Endothelial cell of umbilical vein (primary cell): ENCODE measurements around the gene HDAC4. TPM values are rescaled to one million over a fixed set of nuclear protein-coding genes. Genes with fewer than 3 reads are reported as not detected.

Experiments used
- BruUV-seq: library from RNA; stranded (reverse); fragments of 400-500 nt; replicated peaks from 2 replicates; lab custom pipeline; 2021; lab: Mats Ljungman, UMichigan
- CTCF ChIA-PET: fragments of 300-600, 350-600 bp; sonication (Branson Sonifier 250); formaldehyde crosslinking; loops from one replicate; lab custom pipeline; 2021; ENCODE audit warnings: antibody characterized with exemption, inconsistent platforms; lab: Charles Lee
- POLR2A ChIA-PET: fragments of 300-600, 350-600 bp; sonication (Branson Sonifier 250); formaldehyde crosslinking; loops from one replicate; lab custom pipeline; 2021; ENCODE audit warnings: antibody characterized with exemption, inconsistent platforms; lab: Charles Lee
- DNase-seq: peaks from one replicate; pipeline ENCODE4 v3.0.0-alpha.2; 2011; ENCODE audit warnings: low read depth, low spot score
- FAIRE-seq: peaks from 2 replicates; lab custom pipeline; 2011; peaks lifted over from hg19 to GRCh38; lab: Jason Lieb, UNC
- H2AFZ ChIP-seq: 2 replicates; pipeline ENCODE4 v1.6.0; 2012; ENCODE audit warnings: low read depth, low read length, control low read depth, inconsistent platforms
- H3K27ac ChIP-seq: 2 replicates; pipeline ENCODE4 v1.5.1; 2011; ENCODE audit warnings: low read depth, mild to moderate bottlenecking, control low read depth, low read length, moderate library complexity; ENCODE audit not compliant: insufficient read depth
- H3K27me3 ChIP-seq, 2 experiments: 2 replicates each; pipeline versions ENCODE4 v1.6.0 to v1.6.1; 2011; ENCODE audit warnings: low read length in 2 of 2, mixed read lengths in 1 of 2; ENCODE audit not compliant: control insufficient read depth in 2 of 2, insufficient read depth in 2 of 2
- H3K36me3 ChIP-seq, 2 experiments: 2 replicates in 1 of 2; 3 replicates in 1 of 2; pipeline ENCODE4 v1.5.1; 2011; ENCODE audit warnings: low read length in 2 of 2, mild to moderate bottlenecking in 1 of 2, moderate library complexity in 1 of 2; ENCODE audit not compliant: control insufficient read depth in 2 of 2, insufficient read depth in 2 of 2; ENCODE audit errors: extremely low read depth in 1 of 2
- H3K4me1 ChIP-seq: 3 replicates; pipeline ENCODE4 v1.5.1; 2011; ENCODE audit warnings: mild to moderate bottlenecking, low read length; ENCODE audit not compliant: control insufficient read depth, insufficient read depth; ENCODE audit errors: extremely low read depth
- H3K4me2 ChIP-seq: 2 replicates; pipeline ENCODE4 v1.6.1; 2011; ENCODE audit warnings: low read length, control low read depth, mixed read lengths; ENCODE audit not compliant: insufficient read depth
- H3K4me3 ChIP-seq, 3 experiments: fragments of 200-600 bp in 1 of 3; sonication (generic), shearing (Covaris generic) in 1 of 3; replicated peaks in 1 of 3; 2 replicates each; pipeline ENCODE4 v1.5.1; 2011 to 2016; ENCODE audit warnings: control low read depth in 3 of 3, low read length in 3 of 3, mild to moderate bottlenecking in 2 of 3, inconsistent platforms in 1 of 3, low read depth in 1 of 3, moderate library complexity in 1 of 3; ENCODE audit not compliant: insufficient read depth in 1 of 3
- H3K79me2 ChIP-seq: 2 replicates; pipeline ENCODE4 v1.6.0; 2012; ENCODE audit warnings: low read length, inconsistent platforms; ENCODE audit not compliant: control insufficient read depth, insufficient read depth
- H3K9ac ChIP-seq: replicated peaks from 2 replicates; pipeline ENCODE3; 2011; ENCODE audit warnings: low read length, control low read depth; ENCODE audit not compliant: insufficient read depth; ENCODE audit errors: extremely low read depth
- H3K9me1 ChIP-seq: replicated peaks from 3 replicates; pipeline ENCODE4 v1.6.0; 2011; ENCODE audit warnings: mild to moderate bottlenecking, low read length; ENCODE audit not compliant: control insufficient read depth, insufficient read depth; ENCODE audit errors: extremely low read depth
- H3K9me3 ChIP-seq: replicated peaks from 2 replicates; pipeline ENCODE4 v1.5.1; 2012; ENCODE audit warnings: low read length, inconsistent platforms; ENCODE audit not compliant: control insufficient read depth, insufficient read depth
- H4K20me1 ChIP-seq: replicated peaks from 2 replicates; pipeline ENCODE3; 2011; ENCODE audit warnings: mild to moderate bottlenecking, low read length; ENCODE audit not compliant: control insufficient read depth, insufficient read depth; ENCODE audit errors: extremely low read depth
- CTCF ChIP-seq, 2 donors: IDR thresholded peaks; 1 replicate in 1 of 2; 2 replicates in 1 of 2; pipeline ENCODE4 v1.5.1; 2011; ENCODE audit warnings: low read length in 2 of 2, mild to moderate bottlenecking in 2 of 2, moderate library complexity in 2 of 2, control low read depth in 1 of 2, inconsistent platforms in 1 of 2, low read depth in 1 of 2; ENCODE audit not compliant: insufficient read depth in 1 of 2; ENCODE audit errors: extremely low read depth in 1 of 2
- EZH2 ChIP-seq: IDR thresholded peaks from 2 replicates; pipeline ENCODE4 v1.6.1; 2012; ENCODE audit warnings: borderline replicate concordance, low read depth, mild to moderate bottlenecking, moderate library complexity, low read length, inconsistent platforms; ENCODE audit not compliant: severe bottlenecking
- FOS ChIP-seq: IDR thresholded peaks from 2 replicates; pipeline ENCODE4 v1.6.1; 2011; ENCODE audit warnings: mild to moderate bottlenecking, low read length, moderate library complexity, borderline replicate concordance; ENCODE audit not compliant: insufficient read depth
- JUN ChIP-seq: IDR thresholded peaks from 2 replicates; pipeline ENCODE4 v1.6.1; 2011; ENCODE audit warnings: borderline replicate concordance, low read depth; ENCODE audit not compliant: insufficient read length, insufficient read depth
- MAX ChIP-seq: IDR thresholded peaks from 2 replicates; pipeline ENCODE4 v1.6.1; 2011; ENCODE audit not compliant: insufficient read depth, insufficient read length
- MYC ChIP-seq: IDR thresholded peaks from one replicate; pipeline ENCODE4 v1.6.1; 2011; ENCODE audit warnings: mild to moderate bottlenecking, low read depth, low read length
- POLR2A ChIP-seq: IDR thresholded peaks from 2 replicates; pipeline ENCODE4 v1.6.1; 2012; ENCODE audit warnings: low read depth, mild to moderate bottlenecking, control low read depth, low read length
- POLR2AphosphoS5 ChIP-seq: IDR thresholded peaks from 2 replicates; pipeline ENCODE4 v1.6.1; 2012; ENCODE audit warnings: low read depth, mild to moderate bottlenecking, control low read depth, low read length, moderate library complexity; ENCODE audit not compliant: insufficient read depth
- dilution Hi-C: fragments of 300-500 bp; cut with MboI; formaldehyde crosslinking; loops from one replicate; pipeline ENCODE4 v1.15.0; 2019; ENCODE audit warnings: low sequenced_read_pairs; ENCODE audit not compliant: extremely low pct_ligation_motif_present
- intact Hi-C: fragments of 100-400 bp; cut with micrococcal nuclease; formaldehyde crosslinking; loops from one replicate; pipeline ENCODE4 v1.10.0; 2022
- polyA plus RNA-seq, 4 experiments: library from polyadenylated mRNA; depleted of rRNA in 3 of 4; stranded (reverse) in 3 of 4; unstranded in 1 of 4; fragments of >200 nt; gene quantifications; 2 replicates each; pipeline versions ENCODE4 v1.2.1 to v1.2.3, GENCODE V29; 2011 to 2012; ENCODE audit warnings: missing spikeins in 1 of 4
- total RNA-seq: library from RNA; stranded (reverse); gene quantifications from 2 replicates; pipeline ENCODE4 v1.2.3, GENCODE V29; 2021

Gene HDAC4
- total and polyA plus RNA-seq, 2 donors (not counting 3 experiments of a cell fraction or from before 2014, with no cell fraction given), result 13.4 to 33.0 TPM

GRCh38 chr2:239042046-239042445 is 358.8 kb downstream of the HDAC4 start:
- H4K20me1 ChIP-seq, result no peaks in the 10 kb centered on the region
- no peak overlapping the region for H3K27ac ChIP-seq
- H3K36me3 ChIP-seq, result no peaks in the 10 kb centered on the region
- no peaks in the 10 kb centered on the region for H3K79me2 ChIP-seq
- TF ChIP-seq EZH2 (no peak), JUN (no peak), POLR2AphosphoS5 (no peak), CTCF (IDR thresholded peaks at IDR 0.05; ENCODE audit: extremely low read depth in 1 of 2, insufficient read depth in 1 of 2, low read depth in 1 of 2, low read length in 2 of 2) (no peak)
- dilution Hi-C loops, result no loop called here
- DNase-seq (no peak), FAIRE-seq (no peak)
- H3K4me3 ChIP-seq, result no peak overlapping the region
- intact Hi-C loops, result no loop called here
- ChIA-PET POLR2A (no interaction called here), CTCF (no interaction called here)
- H2AFZ ChIP-seq, result no peak overlapping the region
- no peak overlapping the region for H3K4me2 ChIP-seq
- no peaks in the 10 kb centered on the region for H3K27me3 ChIP-seq
- no peak overlapping the region for H3K9ac ChIP-seq
- BruUV-seq, result no TSS peak
- H3K4me1 ChIP-seq, result no peaks in the 10 kb centered on the region
- no peaks in the 10 kb centered on the region for H3K9me3 ChIP-seq
- no peaks in the 10 kb centered on the region for H3K9me1 ChIP-seq

GRCh38 chr2:239041062-239041461 is 359.8 kb downstream of the HDAC4 start:
- H3K4me1 ChIP-seq, result no peaks in the 10 kb centered on the region
- no peaks in the 10 kb centered on the region for H4K20me1 ChIP-seq
- H3K79me2 ChIP-seq, result no peaks in the 10 kb centered on the region
- no peak for TF ChIP-seq FOS
- TF ChIP-seq MAX, result no peak
- no peak for TF ChIP-seq MYC
- no peak for TF ChIP-seq CTCF (IDR thresholded peaks at IDR 0.05; ENCODE audit: extremely low read depth in 1 of 2, insufficient read depth in 1 of 2, low read depth in 1 of 2, low read length in 2 of 2)
- no peak for TF ChIP-seq EZH2
- no peak for TF ChIP-seq POLR2A
- CTCF ChIA-PET, result no interaction called here
- H3K4me2 ChIP-seq, result no peak overlapping the region
- H3K9me3 ChIP-seq, result no peaks in the 10 kb centered on the region
- H3K9me1 ChIP-seq, result no peaks in the 10 kb centered on the region
- FAIRE-seq, result no peak
- H3K36me3 ChIP-seq, result no peaks in the 10 kb centered on the region
- BruUV-seq, result no TSS peak
- H2AFZ ChIP-seq, result no peak overlapping the region
- H3K27ac ChIP-seq, result no peak overlapping the region
- dilution Hi-C loops (no loop called here), intact Hi-C loops (no loop called here)
- H3K9ac ChIP-seq, result no peak overlapping the region
- POLR2A ChIA-PET, result no interaction called here
- no peak overlapping the region for H3K4me3 ChIP-seq
- no peak for DNase-seq
- H3K27me3 ChIP-seq, result no peaks in the 10 kb centered on the region
